Lower lobe of right lung (tissue), 2 donors: ENCODE data around the gene MTG2. TPM values are rescaled to one million over a fixed set of nuclear protein-coding genes. Genes with fewer than 3 reads are reported as not detected.

Experiments
- ATAC-seq, 2 donors: fragments of 200-7000 bp; cut with Tn5 transposase; one replicate each; pipeline ENCODE4 v1.9.1; 2020 to 2022; ENCODE audit warnings: mild to moderate bottlenecking in 2 of 2, moderate library complexity in 2 of 2
- DNase-seq: peaks from one replicate; pipeline ENCODE4 v3.0.0-alpha.2; 2020
- H3K27ac ChIP-seq: fragments of 200-600 bp; one replicate; pipeline ENCODE4 v1.8.0; 2022
- H3K27me3 ChIP-seq: fragments of 200-600 bp; one replicate; pipeline ENCODE4 v1.8.0; 2022; ENCODE audit warnings: low read depth
- H3K36me3 ChIP-seq: fragments of 200-600 bp; one replicate; pipeline ENCODE4 v1.8.0; 2022; ENCODE audit warnings: mild to moderate bottlenecking
- H3K4me1 ChIP-seq: fragments of 200-600 bp; one replicate; pipeline ENCODE4 v1.8.0; 2022
- H3K4me3 ChIP-seq: fragments of 200-600 bp; one replicate; pipeline ENCODE4 v1.8.0; 2022; ENCODE audit warnings: mild to moderate bottlenecking
- H3K9me3 ChIP-seq: fragments of 200-600 bp; one replicate; pipeline ENCODE4 v1.8.0; 2022
- intact Hi-C: fragments of 100-400 bp; cut with DNase I; formaldehyde crosslinking; loops from one replicate; pipeline ENCODE4 v1.11.0; 2022
- total RNA-seq: library from RNA; stranded (reverse); fragmentation: NEBNext Ultra II Directional; extraction: Animal tissue kit (Norgen Biotek cat#: 25700); gene quantifications from one replicate; pipeline ENCODE4 v1.2.1, GENCODE V29; 2021
- TF ChIP-seq, protein P1 (sequence below): fragments of 200-600 bp; IDR thresholded peaks from one replicate; pipeline ENCODE4 v1.8.0; 2022; ENCODE audit warnings: antibody characterized with exemption, mild to moderate bottlenecking
- donor health status: DM: no; HTN: yes; CAD: no; lungs with severe emphysema.

Gene MTG2
- total RNA-seq, 1 donor from 2014 or later, result 27.1 TPM

DNA sequence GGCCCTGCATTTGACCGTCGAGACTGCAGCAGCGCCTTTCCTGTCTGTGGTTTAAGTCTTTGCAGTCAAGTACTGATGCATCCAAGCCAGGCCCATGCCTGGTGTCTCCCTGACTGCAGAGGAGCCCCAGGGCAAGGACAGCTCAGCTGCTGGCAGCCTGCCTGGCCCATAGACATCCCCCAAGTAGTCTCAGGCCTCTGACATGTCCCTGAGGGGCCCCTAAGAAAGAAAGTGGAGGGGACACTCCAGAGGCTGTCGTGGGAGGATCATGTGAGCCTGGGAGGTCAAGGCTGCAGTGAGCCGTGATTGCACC is 19.2 kb downstream of the MTG2 start:
- DNase-seq (peak; percentile 28), ATAC-seq (no peak)
- intact Hi-C loops, result no loop called here
- TF ChIP-seq, protein P1, sequence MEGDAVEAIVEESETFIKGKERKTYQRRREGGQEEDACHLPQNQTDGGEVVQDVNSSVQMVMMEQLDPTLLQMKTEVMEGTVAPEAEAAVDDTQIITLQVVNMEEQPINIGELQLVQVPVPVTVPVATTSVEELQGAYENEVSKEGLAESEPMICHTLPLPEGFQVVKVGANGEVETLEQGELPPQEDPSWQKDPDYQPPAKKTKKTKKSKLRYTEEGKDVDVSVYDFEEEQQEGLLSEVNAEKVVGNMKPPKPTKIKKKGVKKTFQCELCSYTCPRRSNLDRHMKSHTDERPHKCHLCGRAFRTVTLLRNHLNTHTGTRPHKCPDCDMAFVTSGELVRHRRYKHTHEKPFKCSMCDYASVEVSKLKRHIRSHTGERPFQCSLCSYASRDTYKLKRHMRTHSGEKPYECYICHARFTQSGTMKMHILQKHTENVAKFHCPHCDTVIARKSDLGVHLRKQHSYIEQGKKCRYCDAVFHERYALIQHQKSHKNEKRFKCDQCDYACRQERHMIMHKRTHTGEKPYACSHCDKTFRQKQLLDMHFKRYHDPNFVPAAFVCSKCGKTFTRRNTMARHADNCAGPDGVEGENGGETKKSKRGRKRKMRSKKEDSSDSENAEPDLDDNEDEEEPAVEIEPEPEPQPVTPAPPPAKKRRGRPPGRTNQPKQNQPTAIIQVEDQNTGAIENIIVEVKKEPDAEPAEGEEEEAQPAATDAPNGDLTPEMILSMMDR, result no peak
- Histone ChIP-seq H3K9me3 (no peaks in the 10 kb centered on the region), H3K4me3 (no peak overlapping the region), H3K36me3 (peaks cover 67% of the 10 kb centered on the region), H3K27ac (no peak overlapping the region), H3K27me3 (no peaks in the 10 kb centered on the region), H3K4me1 (no peaks in the 10 kb centered on the region)

DNA sequence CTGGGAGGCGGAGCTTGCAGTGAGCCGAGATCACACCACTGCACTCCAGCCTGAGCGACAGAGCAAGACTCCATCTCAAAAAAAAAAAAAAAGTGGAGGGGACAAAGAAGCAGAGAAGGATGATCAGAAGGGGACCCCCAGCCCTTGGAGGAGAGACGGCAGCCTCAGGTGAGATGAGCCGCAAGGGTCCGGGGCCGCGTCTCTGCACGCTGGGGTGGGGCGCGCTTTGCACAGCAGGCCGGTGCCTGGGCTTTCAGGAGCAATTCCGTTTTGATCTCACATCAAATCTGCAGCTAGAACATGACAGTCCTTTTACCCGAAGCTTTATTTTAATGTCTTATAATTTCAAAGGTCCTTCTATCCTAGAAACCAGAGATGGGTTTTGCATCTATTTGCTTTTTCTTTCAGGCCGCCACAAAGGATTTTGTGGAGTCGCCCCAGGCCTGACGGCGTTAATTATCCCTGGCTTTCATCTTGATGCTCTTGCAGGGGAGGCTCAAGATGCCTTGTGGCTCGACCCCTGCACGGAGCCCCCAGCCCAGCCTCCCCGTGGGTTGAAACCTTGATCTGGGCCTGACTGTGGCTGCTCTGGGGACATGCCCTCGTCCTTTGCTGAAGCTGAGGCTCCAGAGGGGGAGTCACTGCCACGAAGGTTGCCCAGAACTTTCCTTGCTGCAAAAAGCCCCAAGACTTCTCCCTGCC is 20.0 kb downstream of the MTG2 start:
- no peak overlapping the region for H3K27ac ChIP-seq

DNA sequence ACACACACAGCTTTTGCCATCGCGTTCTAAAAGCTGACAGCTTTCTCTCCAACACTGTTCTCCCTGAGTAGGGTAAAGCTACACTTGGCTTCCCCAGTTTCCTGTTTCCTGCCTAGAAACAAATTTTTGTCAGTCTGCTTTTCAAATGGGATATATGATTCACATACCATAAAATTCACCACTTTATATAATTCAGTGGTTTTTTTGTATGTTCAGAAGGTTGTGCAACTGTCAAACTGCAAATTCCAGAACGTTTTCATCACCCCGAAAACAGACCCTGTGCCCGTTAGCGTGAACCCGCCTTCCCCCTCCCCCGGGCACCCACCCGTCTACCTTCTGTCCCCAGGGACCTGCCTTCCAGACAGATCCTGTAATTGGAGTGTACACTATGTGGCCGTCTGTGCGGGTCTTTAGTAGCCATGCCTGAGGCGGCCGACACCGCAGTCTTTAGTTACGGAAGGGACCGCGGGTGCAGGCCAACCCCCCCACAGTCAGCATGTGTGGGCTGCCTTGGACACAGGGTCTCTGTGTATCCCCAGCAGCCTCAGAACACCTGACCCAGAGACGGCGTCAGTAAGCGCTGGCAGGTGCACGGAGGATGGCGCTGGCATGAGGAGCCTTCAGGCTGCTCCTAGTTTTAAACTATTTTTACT is 20.7 kb downstream of the MTG2 start:
- peak; percentile 30 for DNase-seq
- no peak for ATAC-seq
- H3K9me3 ChIP-seq, result no peaks in the 10 kb centered on the region
- no peaks in the 10 kb centered on the region for H3K4me1 ChIP-seq
- H3K4me3 ChIP-seq, result no peak overlapping the region
- H3K27me3 ChIP-seq, result no peaks in the 10 kb centered on the region
- intact Hi-C loops, result no loop called here
- H3K36me3 ChIP-seq, result peaks cover 57% of the 10 kb centered on the region
- no peak overlapping the region for H3K27ac ChIP-seq
- TF ChIP-seq, protein P1, result no peak

More for the DNA sequence above, 20.0 kb downstream of the MTG2 start:
- Histone ChIP-seq H3K9me3 (no peaks in the 10 kb centered on the region), H3K4me3 (no peak overlapping the region), H3K27me3 (no peaks in the 10 kb centered on the region), H3K4me1 (no peaks in the 10 kb centered on the region), H3K36me3 (peaks cover 64% of the 10 kb centered on the region)
- no peak for ATAC-seq
- TF ChIP-seq, protein P1, result no peak
- peak; percentile 25 for DNase-seq
- intact Hi-C loops, result no loop called here

DNA sequence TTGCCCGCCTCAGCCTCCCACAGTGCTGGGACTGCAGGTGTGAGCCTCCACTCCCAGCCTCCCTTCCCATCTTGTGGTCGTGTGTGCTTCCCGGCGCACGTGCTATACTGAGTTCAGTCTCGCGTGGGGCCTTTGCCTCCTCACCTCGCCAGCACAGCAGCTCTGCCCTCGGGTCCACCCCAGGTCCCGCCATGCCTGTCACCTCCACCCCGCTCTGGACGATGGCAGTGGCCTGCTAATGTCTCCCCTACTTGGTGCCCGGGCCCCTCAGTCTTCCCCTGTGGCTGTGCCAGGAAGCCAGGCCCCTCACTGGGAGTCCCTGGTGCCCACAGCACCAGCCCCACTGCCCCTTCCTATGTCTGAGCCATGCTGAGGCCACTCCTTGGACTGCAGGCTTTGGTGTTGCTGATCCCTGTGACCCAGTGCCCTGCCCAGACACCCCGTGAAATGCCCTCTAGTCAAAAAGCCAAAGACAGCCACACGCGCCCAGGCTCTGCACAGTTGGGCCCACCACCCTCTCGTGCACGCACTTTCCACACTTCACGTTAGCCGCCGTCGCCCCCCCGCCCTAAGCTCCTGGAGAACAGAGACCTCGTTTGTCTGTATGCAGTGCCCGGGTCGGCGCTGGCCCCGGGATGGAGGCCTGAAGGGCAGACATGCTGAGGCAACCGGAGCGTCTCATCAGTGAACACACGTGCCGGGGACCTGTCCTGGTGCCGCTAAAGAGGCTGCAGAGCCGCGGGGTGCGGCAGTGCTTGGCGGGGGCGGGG is 23.0 kb downstream of the MTG2 start:
- Histone ChIP-seq H3K4me3 (no peak overlapping the region), H3K36me3 (peaks cover 36% of the 10 kb centered on the region), H3K27me3 (peaks cover 17% of the 10 kb centered on the region), H3K9me3 (no peaks in the 10 kb centered on the region), H3K27ac (no peak overlapping the region), H3K4me1 (no peaks in the 10 kb centered on the region)
- TF ChIP-seq, protein P1, result no peak
- ATAC-seq, result peak in 1 of 2 donors; percentile 7
- intact Hi-C loops, result no loop called here
- DNase-seq, result peak; percentile 40

DNA sequence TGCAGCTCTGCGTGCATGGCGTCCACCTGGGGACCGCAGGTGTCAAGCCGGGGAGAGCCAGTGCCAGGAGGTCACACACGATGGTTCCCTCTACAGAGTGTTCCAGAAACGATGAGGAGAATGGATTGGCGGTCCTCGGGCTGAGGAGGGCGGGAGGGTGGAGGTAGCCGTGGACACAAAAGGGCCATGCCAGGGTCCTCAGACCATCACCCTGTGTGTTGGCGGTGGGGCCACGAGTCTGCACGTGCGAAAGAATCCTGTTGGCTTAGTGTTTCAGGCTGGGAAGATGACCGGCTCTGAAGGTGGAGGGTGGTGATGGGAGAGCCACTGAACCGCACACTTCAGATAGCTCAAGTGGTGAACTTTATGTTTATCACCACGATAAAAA is 23.6 kb downstream of the MTG2 start:
- DNase-seq, result peak; percentile 14
- Histone ChIP-seq H3K27ac (no peak overlapping the region), H3K27me3 (peaks cover 23% of the 10 kb centered on the region), H3K4me3 (no peak overlapping the region), H3K36me3 (peaks cover 31% of the 10 kb centered on the region), H3K9me3 (no peaks in the 10 kb centered on the region), H3K4me1 (no peaks in the 10 kb centered on the region)
- intact Hi-C loops, result no loop called here
- TF ChIP-seq, protein P1, result no peak
- no peak for ATAC-seq
